Upper lobe of left lung (tissue), 6 donors: ENCODE results near the gene RUNX1. TPM values are rescaled to one million over a fixed set of nuclear protein-coding genes. Genes with fewer than 3 reads are reported as not detected.

Experiments used
- ATAC-seq, 2 donors: fragments of 200-7000 bp; cut with Tn5 transposase; one replicate each; pipeline ENCODE4 v1.9.1; 2022; ENCODE audit warnings: mild to moderate bottlenecking in 2 of 2, moderate library complexity in 2 of 2; ENCODE audit not compliant: low FRiP score in 2 of 2
- DNase-seq, 2 donors: peaks; one replicate each; pipeline ENCODE4 v3.0.0-alpha.2; 2019 to 2020
- H3K27ac ChIP-seq, 4 donors: fragments of 200-600 bp; sonication (generic); one replicate each; pipeline ENCODE4 v1.5.1; 2016 to 2019
- H3K27me3 ChIP-seq, 4 donors: fragments of 200-600 bp; sonication (generic); one replicate each; pipeline ENCODE4 v1.5.1; 2017 to 2019
- H3K36me3 ChIP-seq, 4 donors: fragments of 200-600 bp; sonication (generic); one replicate each; pipeline ENCODE4 v1.5.1; 2016 to 2019
- H3K4me1 ChIP-seq, 4 donors: fragments of 200-600 bp; sonication (generic); one replicate each; pipeline ENCODE4 v1.5.1; 2018 to 2019
- H3K4me3 ChIP-seq, 4 donors: fragments of 200-600 bp; sonication (generic); one replicate each; pipeline ENCODE4 v1.5.1; 2017 to 2019; ENCODE audit warnings: mild to moderate bottlenecking in 2 of 4, moderate library complexity in 1 of 4
- H3K9me3 ChIP-seq, 4 donors: fragments of 200-600 bp; sonication (generic); one replicate each; pipeline ENCODE4 v1.5.1; 2018 to 2019
- CTCF ChIP-seq, 6 experiments: fragments of 450-650 bp in 4 of 6; fragments of 200-600 bp in 2 of 6; sonication (generic) in 2 of 6; IDR thresholded peaks; one replicate each; pipeline ENCODE4 v1.5.1; 2016 to 2019; ENCODE audit warnings: antibody characterized with exemption in 6 of 6
- EP300 ChIP-seq, 4 donors: sonication (generic); formaldehyde crosslinking; IDR thresholded peaks; one replicate each; pipeline ENCODE4 v1.5.1; 2017; ENCODE audit warnings: antibody characterized with exemption in 4 of 4, control low read depth in 2 of 4
- POLR2A ChIP-seq, 4 donors: fragments of 450-650 bp; IDR thresholded peaks; one replicate each; pipeline ENCODE4 v1.5.1; 2016 to 2017; ENCODE audit warnings: antibody characterized with exemption in 4 of 4, mild to moderate bottlenecking in 2 of 4
- POLR2AphosphoS5 ChIP-seq, 2 donors: sonication (generic); formaldehyde crosslinking; IDR thresholded peaks; one replicate each; pipeline ENCODE4 v1.5.1; 2017; ENCODE audit warnings: antibody characterized with exemption in 2 of 2
- WGBS, 2 donors: methylation state at CpG; one replicate each; pipeline ENCODE4 v1.1.5; 2017 to 2018; 5-methylcytosine and 5-hydroxymethylcytosine counted together
- total RNA-seq, 6 donors: library from RNA; depleted of rRNA in 4 of 6; stranded (reverse); fragments of >200 nt in 4 of 6; gene quantifications; one replicate each; pipeline versions ENCODE4 v1.1.0 to v1.2.1, GENCODE V29; 2016 to 2021
- donor health status: DM: no; HTN: no; CAD: no; lungs with moderate emphysema.
- donor health status: DM: no; HTN: yes; CAD: no; lungs with severe emphysema.

The RUNX1 gene
- total RNA-seq, 6 donors from 2014 or later: 62.2 to 252 (median 98.2) TPM

GRCh38 chr21:34944015-34944755, 104.9 kb downstream of the RUNX1 start:
- TF ChIP-seq EP300 (IDR thresholded peaks at IDR 0.05) (no peak), CTCF (IDR thresholded peaks at IDR 0.05) (no peak), POLR2A (IDR thresholded peaks at IDR 0.05) (no peak), POLR2AphosphoS5 (IDR thresholded peaks at IDR 0.05) (no peak)
- no peaks in the 10 kb centered on the region for H3K9me3 ChIP-seq
- no peaks in the 10 kb centered on the region for H3K4me1 ChIP-seq

GRCh38 chr21:34942911-34943310, 106.2 kb downstream of the RUNX1 start:
- H3K9me3 ChIP-seq: no peaks in the 10 kb centered on the region
- 73 to 80% methylated on average over 7 of the region's 7 CpGs for WGBS, 2 donors
- H3K36me3 ChIP-seq: no peaks in the 10 kb centered on the region
- no peaks in the 10 kb centered on the region for H3K4me1 ChIP-seq
- no peak for TF ChIP-seq EP300 (IDR thresholded peaks at IDR 0.05)
- TF ChIP-seq CTCF (IDR thresholded peaks at IDR 0.05): no peak
- no peak for TF ChIP-seq POLR2A (IDR thresholded peaks at IDR 0.05)
- TF ChIP-seq POLR2AphosphoS5 (IDR thresholded peaks at IDR 0.05): no peak
- no peak overlapping the region for H3K27ac ChIP-seq
- H3K4me3 ChIP-seq: no peak overlapping the region
- no peaks in the 10 kb centered on the region for H3K27me3 ChIP-seq
- no peak for DNase-seq
- ATAC-seq: no peak

More at GRCh38 chr21:34944015-34944755, 104.9 kb downstream of the RUNX1 start:
- Histone ChIP-seq H3K4me3 (no peak overlapping the region), H3K27me3 (no peaks in the 10 kb centered on the region), H3K36me3 (no peaks in the 10 kb centered on the region), H3K27ac (no peak overlapping the region)
- DNase-seq: no peak
- WGBS, 2 donors: 68 to 77% methylated on average over 4 of the region's 4 CpGs
- no peak for ATAC-seq

GRCh38 chr21:34941162-34941561, 107.9 kb downstream of the RUNX1 start:
- TF ChIP-seq EP300 (IDR thresholded peaks at IDR 0.05) (no peak), POLR2AphosphoS5 (IDR thresholded peaks at IDR 0.05) (no peak), CTCF (IDR thresholded peaks at IDR 0.05) (no peak), POLR2A (IDR thresholded peaks at IDR 0.05) (no peak)
- no peaks in the 10 kb centered on the region for H3K9me3 ChIP-seq
- DNase-seq (no peak), ATAC-seq (no peak)
- no peak overlapping the region for H3K27ac ChIP-seq
- WGBS, 2 donors: 53 to 71% methylated on average over 2 of the region's 2 CpGs
- H3K27me3 ChIP-seq: no peaks in the 10 kb centered on the region
- H3K36me3 ChIP-seq: no peaks in the 10 kb centered on the region
- H3K4me1 ChIP-seq: no peaks in the 10 kb centered on the region
- H3K4me3 ChIP-seq: no peak overlapping the region

GRCh38 chr21:34939673-34940331, 109.3 kb downstream of the RUNX1 start:
- no peaks in the 10 kb centered on the region for H3K9me3 ChIP-seq
- WGBS, 2 donors: 72 to 73% methylated on average over 6 of the region's 6 CpGs
- no peak overlapping the region for H3K27ac ChIP-seq
- no peak for TF ChIP-seq EP300 (IDR thresholded peaks at IDR 0.05)
- TF ChIP-seq CTCF (IDR thresholded peaks at IDR 0.05): no peak
- TF ChIP-seq POLR2A (IDR thresholded peaks at IDR 0.05): no peak
- no peak for TF ChIP-seq POLR2AphosphoS5 (IDR thresholded peaks at IDR 0.05)
- no peaks in the 10 kb centered on the region for H3K36me3 ChIP-seq
- DNase-seq (peak in 1 of 2 donors; percentile 36), ATAC-seq (no peak)
- no peaks in the 10 kb centered on the region for H3K4me1 ChIP-seq
- no peaks in the 10 kb centered on the region for H3K27me3 ChIP-seq
- H3K4me3 ChIP-seq: no peak overlapping the region
